ENCODE data around the gene TOMM22.
A peak's percentile ranks its signal among the peaks of the same experiment; 100 is the strongest.

The TOMM22 gene

DNA sequence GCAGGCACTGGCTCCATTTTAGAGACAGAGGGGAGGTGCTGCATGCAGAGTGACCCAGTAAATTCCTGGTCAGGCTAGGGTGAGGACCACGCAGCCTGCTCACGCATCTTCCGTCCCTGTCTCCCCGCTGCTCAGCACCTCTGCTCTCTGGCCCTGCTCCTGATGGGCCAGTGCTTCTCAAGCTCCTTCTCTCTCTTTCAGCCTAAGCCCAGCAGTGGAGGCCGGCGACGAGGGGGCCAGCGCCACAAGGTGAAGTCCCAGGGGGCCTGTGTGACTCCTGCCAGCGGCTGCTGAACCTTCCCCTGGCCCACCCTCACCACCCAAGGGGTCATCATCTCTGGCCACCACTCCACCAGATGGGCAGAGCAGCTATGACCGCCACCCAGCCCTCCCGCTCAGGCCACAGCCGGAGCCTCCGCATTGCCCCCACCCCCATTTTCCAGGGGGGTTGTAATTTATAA, 48.7 kb downstream of the TOMM22 start:
- intact Hi-C loops (cut with DNase I): no loop called here
- DNase-seq: peak in 3 of 10 donors; percentile 15 to 81 (median 60)

DNA sequence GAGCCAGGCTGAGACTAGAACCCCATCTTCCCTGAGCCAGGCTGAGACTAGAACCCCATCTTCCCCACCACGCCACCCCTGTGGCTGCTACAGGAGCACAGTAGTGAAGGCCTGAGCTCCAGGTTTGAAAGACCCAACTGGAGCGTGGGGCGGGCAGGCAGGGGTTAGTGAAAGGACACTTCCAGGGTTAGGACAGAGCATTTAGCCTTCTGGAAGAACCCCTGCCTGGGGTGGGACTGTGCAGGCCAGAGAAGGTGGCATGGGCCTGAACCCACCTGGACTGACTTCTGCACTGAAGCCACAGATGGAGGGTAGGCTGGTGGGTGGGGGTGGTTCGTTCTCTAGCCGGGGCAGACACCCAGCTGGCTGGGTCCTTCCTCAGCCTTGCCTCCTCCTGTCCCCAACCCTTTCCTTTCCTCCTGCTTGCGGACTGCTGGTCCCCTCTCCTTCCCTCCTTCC, 50.0 kb downstream of the TOMM22 start:
- peak in 2 of 10 donors; percentile 69 to 84 for DNase-seq
- intact Hi-C loops (cut with DNase I): no loop called here

DNA sequence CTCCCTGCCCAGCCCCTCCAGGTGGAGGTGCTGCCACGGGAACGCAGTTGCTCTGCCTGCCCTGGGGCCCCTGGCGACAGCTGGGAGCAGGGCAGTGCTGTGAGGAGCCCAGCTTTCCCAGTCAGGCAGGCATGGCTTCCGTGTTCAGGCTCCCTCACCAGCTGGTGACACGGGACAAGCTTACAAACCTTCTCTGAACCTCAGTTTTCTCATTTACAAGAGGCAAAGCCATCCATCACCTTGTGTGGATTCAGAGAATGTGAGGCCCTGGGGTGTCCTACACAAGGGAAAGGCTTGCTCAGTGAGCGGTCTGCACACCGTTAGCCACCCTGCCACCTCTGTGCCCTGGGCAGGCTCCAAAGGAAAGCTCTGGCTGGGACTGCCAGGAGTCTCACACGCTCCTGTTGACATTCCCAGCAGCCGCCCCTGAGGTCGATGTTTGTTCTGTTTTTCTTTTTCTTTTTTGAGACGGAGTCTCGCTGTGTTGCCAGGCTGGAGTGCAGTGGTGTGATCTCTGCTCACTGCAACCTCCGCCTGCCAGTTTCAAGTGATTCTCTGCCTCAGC, 50.6 kb downstream of the TOMM22 start:
- peak in 3 of 10 donors; percentile 21 to 90 (median 77) for DNase-seq
- intact Hi-C loops (cut with DNase I): no loop called here

DNA sequence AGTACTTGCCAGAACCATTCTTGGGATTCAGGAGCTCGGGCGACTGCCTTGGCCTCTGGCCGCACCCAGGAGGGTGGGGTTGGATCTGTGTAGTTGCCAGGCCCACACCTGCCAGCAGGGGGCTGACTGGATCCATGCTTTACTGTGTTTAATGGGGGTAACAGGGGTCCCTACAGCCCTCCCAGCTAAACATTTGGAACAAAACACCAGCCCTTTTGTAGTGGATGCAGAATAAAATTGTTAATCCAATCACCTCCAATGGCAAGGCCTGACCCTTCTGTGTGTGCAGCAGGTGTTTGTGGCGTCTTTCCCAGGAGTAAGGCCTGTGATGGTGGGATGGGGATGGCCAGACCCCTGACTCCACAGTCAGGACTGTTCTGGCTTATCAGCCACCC, 51.6 kb downstream of the TOMM22 start:
- DNase-seq: peak in 7 of 10 donors; percentile 49 to 95 (median 68)
- intact Hi-C loops (cut with DNase I): no loop called here

DNA sequence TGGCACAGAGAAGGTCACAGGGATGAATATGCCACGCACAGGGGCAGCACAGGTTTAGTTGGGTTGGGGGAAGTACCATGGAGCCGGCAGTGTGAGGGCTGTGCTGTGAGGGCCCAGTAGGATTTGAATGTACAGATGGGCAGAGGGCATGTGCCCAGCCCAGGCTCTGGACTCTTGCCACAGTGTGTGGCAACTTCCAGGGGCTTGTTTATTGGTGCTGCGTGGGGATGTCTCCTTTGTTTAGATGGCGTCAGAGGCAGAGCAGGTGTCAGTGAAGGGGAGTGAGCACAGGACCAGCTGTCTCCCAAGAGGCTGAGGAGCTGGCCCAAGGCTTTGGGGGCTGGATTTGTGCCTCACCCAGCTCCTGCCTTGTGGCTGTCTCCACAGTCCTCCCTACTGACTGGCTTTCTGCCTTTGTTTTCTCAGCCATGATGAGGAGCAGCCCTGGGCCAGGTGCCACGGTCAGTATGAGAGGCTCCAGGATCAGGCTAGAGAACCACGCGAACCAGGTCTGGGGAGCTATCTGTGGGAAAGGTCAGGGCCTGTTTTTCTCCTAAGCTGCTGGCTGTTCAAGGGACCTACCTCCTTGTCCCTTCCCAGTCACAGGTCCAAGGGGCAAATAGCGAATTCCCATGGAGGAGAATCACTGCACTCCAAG, 52.1 kb downstream of the TOMM22 start:
- peak; percentile 66 to 98 (median 85) for DNase-seq
- intact Hi-C loops (cut with DNase I): no loop called here

DNA sequence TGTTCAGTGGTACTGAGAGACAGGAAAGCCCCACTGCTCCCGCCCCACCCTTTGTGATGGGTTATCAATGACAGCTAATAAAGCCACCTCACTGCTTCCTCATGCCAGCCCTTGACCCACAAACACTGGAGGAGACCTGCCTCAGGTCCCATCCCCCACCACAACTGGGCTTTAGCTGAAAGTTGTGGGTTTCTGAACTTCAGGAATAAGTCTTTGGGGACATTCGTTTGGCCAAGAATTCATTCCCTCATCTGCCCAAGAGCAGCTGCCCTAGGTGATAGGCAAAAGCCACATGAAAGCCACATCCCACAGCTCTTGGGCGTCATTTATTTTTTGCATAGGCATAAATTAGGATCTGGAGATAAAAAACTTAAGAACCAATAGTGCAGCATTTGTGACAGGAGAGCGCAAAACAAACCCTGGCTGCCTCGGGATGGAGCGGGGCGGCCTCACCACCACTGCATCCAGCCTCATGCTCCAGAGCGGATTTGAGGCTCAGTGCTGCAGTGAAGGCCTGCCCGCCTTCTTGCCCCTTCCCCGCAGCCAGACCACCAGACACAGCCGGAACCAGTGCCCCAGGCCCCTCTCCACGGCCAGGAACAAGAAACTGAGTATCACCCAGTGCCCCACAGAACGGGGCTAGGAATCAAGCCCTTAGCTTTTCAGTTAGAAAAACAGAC, 52.8 kb downstream of the TOMM22 start:
- DNase-seq: peak in 4 of 10 donors; percentile 8 to 85 (median 50)
- intact Hi-C loops (cut with DNase I): no loop called here

Measured in posterior cingulate gyrus (tissue), 11 donors.